Stimulated activated CD4-positive, alpha-beta T cell treated with anti-CD3 and anti-CD28 coated beads, Interleukin-1b, Interleukin-23, amount 100 ng/mL, for 1 hour (primary cell): ENCODE results near the gene PIK3R4.

Source experiments
- DNase-seq, 2 donors: peaks; one replicate each; pipeline ENCODE4 v3.0.0-alpha.2; 2020; ENCODE audit warnings: low read depth in 2 of 2

PIK3R4 gene

DNA sequence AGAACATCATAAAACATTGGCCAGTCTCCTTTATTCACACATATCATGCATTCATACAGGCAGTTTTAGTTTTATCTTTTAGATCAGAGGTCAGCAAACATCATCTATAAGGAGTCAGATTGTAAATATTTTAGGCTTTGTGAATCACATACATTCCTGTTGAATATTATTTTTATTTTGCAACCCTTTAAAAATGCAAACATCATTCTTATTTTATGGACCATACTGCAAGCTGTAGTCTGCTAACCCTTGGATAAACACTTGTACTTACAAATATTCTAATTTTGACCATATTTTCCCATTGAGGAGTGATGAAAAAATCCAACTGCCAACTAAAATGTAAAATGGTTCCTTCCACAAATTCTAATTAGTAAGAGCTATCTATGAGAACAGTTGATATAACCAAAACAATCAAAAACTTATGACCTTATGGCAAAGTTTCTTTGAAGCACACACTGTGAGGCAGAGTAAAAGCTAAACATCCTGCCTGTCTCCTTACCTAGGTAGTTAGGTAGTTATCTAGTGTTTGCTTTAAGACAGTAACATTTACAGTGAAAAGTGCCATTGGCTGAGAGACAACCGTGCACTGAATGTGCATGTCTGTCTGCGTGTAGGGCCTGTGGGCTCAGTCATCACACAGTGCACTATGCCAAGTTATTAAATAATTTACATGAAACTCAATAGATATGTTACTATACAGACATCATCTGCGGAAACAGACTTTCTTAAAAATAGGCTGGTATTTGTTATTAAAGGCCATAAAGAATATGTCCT lies 57.7 kb downstream of the PIK3R4 start:
- DNase-seq, result no peak

DNA sequence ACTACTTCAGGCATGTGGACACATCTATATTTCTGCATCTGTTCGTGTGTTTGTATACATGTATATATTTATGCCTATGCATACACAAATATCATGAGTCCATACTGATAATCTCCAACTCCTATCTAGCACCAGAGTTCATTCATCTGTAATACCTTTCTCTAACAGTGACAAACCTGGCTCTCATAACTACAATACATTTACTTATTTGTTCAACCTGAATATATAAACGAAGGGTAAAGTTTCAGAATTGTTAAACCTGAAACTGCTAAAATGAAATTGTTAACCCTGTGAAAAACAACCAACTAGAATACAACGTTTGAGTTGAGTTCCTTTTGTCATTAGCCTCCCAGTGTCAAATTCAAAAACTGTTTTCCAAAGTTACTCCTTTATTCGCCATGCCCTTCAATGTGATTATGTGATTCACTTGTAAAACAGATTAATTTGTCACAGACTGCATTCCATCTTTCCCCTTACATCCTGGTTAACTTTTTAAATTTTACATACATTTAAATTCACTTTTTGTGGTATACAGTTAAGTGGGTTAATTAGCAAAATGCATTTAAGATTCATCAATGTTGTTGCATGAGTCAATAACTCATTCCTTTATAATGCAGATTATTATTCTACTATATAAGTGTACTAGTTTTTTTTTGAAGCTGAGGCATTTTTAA lies 58.5 kb downstream of the PIK3R4 start:
- no peak for DNase-seq

DNA sequence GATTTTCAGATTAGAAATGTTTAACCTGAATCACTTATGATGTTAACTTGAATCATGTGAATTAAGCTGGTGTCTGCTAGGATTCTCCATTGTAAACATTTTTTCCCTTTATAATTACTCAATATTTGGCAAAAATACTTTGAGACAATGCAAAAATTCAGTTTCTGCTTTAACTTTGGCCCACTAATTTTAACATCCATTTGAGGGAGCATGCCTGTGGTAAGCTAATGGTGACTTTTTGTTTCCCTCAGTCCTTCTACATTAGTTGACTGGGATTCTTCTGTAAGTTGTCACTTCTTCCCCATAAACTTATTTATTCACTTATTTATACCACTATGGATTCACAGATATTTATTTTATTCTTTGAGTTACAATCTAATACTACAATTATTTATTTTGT lies 59.3 kb downstream of the PIK3R4 start:
- DNase-seq, result no peak

DNA sequence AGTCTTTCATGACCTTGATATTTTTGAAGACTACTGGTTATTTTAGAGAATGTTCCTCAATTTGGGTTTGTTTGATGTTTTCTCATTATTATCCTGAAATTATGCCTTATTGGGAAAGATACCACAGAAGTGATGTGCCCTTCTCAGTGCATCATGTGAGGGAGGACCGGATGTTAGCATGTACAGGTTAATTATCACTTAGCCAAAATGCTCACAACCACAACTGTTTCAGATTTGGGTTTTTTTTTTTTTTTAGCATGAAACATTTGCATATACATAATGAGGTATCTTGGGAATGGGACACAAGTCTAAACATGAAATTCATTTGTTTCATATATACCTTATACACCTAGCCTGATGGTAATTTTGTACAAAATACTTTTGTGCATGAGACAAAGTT lies 59.8 kb downstream of the PIK3R4 start:
- no peak for DNase-seq

DNA sequence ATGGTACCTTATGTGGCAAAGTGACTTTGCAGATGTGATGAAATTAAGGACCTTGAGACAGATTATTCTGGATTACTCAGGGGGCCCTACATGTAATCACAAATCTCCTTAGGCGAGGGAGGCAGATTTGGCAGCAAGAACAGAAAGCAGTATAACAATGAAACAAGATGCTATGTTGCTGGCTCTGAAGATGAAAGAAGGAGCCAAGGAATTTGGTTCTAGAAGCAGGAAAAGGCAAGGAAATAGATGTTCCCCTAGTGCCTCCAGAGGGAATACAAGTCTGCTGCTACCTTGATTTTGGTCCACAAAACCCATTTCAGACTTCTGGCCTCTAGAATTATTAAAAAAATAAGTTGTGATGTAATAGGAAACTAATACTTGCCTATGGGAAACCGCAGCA lies 64.5 kb downstream of the PIK3R4 start:
- DNase-seq, result no peak

DNA sequence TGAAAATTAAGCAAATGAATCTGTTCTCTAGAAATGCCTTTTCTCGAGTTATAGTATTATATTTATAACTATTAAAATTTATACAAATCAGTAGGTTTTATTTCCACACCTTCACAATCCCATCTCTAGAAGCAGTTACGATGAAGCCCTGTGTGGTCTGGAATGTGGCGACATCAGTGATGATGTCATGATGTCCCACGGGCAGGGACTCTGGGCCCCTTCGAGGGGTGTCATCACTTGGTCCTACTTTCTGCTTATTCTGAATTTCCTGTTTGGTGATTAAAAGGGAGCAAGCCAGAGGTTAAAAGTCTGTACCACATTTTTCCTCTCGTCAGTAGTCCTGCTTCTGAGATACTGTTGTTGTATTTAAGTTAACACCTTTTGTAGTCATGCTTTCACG lies 67.4 kb downstream of the PIK3R4 start:
- DNase-seq, result no peak

DNA sequence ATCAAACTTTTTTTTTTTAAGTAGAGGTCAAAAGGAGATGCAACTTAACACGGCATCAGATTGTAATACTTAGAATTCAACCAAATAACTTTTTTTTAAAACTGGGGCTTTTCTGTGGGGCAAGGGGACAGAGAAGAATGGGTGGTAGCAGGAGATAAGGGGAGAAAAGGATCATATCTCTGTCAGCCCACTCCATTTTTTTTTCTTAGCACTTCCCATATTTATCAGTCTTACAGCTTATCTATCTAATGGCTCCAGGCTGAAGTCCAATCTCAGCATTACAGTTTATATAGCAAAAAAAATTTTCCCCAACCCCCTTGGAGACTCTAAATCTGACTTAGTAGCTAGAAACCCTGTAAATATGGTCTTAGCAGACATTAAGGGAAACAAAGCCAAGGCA lies 69.3 kb downstream of the PIK3R4 start:
- DNase-seq, result no peak

DNA sequence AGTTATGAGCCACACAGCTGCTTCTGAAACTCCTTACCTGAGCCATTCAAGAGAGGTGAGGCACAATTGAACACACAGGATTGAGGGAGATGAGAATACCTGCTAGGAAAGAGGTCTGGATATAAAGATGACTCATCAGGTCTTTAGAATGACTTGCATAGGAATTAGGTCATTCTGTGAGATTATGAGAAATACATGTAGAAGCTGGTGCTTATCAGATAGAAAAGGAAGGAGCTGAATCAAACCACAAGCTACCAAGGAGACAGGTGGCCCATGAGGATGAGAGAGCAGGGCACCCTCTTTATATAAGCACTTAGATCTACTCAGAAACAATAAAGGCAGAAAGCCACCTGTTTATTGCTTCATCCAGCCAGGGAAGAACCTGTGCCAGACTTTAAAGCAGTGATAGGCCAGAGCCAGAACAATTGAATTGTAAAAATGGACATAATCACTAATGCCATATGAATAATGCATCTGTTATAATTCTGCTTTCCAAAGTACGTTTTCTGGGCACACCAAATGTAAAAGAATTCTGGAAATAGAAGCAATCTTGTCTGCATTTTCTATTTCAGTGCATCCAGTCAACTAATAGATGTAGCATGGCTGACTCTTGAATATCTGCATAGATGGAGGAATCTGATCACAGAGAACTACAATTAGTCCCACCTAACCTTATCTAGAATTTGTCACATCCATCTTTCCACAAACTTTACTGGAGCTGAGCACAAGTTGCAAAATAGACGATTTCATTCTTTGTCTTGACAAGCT lies 74.9 kb downstream of the PIK3R4 start:
- no peak for DNase-seq

DNA sequence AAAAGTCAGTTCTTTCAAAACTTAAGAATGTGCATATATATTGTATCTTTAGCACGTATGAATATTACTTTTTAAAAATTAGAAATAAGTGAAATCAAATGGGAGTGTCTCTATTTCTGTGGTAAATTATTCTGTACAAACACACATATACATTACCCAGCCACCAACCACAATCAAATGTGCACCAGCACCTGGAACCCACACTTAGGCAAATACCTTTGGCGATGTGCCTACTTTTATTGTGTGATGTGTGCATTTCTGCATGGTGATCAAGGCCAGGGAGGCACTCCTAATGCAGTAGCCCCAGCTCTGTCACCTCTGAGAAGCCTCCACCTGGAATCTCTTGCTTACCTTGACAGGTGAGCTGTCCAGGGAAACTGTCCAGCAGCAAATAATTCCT lies 76.9 kb downstream of the PIK3R4 start:
- DNase-seq, result no peak

DNA sequence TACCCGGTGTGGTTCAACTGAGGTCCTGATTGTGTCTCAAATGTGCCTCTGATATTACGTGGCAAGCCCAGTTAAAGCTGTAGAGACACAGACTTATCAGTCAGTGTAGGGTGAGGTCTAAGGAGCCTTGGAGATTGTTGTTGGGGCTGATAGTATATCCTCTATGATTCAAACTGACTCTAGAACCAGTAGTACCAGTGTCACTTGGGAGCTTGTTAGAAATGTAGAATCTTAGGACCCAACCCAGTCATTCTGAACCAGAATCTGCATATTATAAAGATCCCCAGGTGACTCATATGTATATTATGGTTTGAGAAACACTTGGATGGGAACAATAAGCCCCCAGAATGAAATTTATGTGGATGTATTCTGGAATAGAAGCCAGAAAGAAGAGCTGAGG lies 83.5 kb downstream of the PIK3R4 start:
- no peak for DNase-seq

DNA sequence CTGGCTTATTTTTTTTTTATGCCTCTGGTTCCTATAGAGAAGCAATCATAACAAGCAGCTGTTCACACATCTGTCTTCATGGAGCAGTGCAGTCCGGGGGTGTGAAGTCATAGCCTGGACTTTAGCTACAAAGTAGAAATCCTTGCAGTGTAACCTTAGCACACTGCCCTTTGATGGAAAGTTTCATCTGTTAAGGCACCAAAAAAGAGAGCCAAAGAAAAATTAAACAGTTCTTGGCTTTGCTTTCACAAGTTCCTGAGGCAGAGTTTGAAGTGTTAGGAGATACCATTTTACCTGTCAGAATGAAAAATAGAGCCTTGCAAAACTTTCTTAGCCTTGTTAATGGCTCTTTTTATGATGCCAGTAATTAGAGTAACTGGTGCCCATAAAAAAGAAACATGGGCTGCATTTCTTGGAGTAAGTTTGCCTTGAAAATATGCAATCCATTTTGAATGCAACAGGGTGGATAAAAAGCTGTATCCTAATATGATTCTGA lies 84.1 kb downstream of the PIK3R4 start:
- no peak for DNase-seq

DNA sequence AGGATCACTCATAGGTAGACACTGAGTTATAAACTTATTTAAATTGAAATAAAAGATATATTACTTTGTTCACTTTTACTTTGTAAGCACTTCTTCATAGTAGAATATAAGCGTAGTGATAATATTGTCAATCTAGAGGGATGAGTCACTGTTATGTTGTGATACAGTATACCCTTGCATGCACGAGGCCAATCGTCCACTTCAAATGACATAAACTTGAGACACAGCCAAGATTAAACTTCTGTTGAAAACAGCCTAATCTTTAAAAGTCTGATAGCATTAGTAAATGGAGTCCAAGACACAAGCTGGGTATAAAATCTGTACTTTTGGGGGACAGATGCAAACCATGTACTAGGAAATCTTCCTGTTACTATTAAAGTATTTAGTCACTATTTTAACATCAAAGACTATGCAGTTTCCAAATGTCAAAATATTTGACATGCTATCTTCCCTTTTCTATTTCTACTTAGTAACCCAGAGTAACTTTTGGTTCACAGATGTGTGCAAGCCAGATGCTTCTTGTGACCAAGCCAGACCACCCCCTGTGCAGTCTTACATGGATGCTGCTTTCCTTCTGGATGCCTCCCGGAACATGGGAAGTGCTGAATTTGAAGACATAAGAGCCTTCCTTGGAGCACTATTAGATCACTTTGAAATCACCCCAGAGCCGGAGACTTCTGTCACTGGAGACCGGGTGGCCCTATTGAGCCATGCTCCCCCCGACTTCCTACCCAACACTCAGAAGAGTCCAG lies 85.3 kb downstream of the PIK3R4 start:
- DNase-seq, result no peak

DNA sequence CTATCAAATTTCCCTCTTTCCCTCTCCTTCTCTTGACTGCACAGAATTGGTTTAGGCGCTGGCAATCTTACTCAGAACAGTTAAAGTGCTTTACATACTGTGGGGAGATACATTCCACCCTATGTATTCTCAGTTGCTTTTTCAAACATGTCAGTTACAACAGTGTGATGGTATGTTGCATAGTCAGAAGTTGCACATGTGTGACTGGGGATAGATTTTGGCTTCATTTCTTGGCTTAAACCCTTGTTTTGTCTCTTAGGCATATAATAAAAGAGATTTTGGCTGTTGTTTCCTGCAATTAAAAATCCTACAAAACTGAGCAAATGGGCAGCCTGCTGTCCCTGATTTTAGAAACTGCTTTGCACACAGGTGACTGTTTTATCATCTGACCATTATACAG lies 86.7 kb downstream of the PIK3R4 start:
- DNase-seq, result no peak

DNA sequence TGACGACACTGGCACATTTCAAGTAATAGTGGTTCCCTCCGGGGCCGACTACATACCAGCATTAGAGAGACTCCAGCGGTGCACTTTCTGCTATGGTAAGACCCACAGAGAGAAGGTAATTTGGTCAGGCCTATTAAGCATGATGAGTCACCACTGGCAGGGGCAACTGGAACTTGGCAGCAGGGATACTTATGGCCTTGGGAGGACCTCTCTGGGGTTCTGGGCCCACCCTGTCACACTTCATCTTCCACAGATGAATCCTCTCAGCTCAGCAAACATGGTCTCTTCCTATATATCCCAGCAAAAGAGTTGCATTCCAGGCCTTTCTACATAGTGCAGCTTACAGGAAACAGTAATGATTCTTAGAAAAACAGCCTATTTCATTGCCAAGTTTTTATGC lies 88.0 kb downstream of the PIK3R4 start:
- no peak for DNase-seq

DNA sequence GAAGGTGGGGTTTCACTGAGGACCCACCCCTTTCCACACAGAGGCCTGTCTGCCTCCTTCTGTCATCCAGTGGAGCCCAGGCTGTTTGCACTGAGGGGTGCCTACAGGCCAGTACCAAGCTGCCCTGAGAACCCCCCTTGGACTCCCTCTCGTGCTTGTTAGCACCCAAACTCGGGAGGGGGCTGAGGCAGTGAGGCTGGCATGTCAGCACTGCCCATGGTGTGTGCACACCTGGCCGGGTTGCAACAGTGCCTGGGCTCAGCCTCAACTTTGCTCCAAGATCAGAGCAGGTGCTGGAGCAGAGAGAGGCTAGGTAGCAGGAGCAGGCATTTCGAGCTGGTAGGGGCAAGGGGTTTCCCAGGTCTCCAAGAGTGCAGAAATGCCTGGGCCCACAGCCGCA lies 90.0 kb downstream of the PIK3R4 start:
- DNase-seq, result no peak

DNA sequence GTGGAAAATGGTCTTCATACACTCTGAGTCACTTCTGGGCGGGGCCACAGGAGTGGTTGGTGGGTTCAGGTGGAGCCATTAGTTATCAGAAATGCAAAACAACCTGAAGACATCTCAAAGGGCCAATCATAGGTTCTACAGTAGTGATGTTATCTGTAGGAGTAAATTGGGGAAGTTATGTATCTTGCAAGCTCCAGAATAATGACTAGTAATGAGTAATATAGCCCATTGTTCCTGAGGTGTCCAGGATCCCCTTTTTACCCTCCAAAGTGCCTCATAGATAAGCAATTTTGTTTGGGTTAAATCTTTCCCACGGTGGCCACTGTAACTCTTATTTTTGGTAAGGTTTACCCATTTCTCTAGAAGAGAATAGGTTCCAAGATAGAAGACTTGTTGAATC lies 91.7 kb downstream of the PIK3R4 start:
- no peak for DNase-seq

DNA sequence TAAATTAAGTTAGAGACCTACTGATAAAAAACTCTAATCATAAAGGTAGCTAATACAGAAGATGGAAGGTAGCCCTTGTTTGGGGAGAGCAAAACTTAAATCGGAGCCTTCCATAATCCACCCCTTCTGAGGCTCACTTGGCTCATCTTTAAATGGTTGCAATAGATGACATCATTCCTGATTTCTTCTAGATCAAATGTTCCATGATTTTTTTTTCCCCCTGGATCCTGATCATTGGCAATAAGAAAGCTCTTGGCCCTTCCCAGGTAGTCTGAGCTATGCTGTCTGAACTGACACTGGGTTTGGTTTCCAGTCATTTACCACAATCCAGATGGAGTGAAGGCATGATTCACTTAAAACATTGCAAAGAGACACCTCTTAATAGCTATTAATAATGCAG lies 92.5 kb downstream of the PIK3R4 start:
- no peak for DNase-seq

DNA sequence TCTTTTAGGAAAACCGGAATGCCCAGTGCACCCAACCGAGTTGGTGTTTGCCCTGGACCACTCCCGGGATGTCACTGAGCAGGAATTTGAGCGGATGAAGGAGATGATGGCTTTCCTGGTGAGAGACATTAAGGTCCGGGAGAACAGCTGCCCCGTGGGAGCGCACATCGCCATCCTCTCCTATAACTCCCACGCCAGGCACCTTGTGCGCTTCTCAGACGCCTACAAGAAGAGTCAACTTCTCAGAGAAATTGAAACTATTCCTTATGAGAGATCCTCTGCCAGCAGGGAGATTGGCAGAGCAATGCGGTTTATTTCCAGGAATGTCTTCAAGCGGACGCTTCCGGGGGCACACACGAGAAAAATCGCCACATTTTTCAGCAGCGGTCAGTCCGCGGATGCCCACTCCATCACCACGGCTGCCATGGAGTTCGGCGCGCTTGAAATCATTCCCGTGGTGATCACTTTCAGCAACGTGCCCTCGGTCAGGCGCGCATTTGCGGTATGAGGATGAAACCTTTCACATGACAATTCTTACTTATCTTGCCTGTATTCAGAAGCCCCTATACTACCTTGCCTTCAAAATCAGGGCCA lies 97.5 kb downstream of the PIK3R4 start:
- no peak for DNase-seq

DNA sequence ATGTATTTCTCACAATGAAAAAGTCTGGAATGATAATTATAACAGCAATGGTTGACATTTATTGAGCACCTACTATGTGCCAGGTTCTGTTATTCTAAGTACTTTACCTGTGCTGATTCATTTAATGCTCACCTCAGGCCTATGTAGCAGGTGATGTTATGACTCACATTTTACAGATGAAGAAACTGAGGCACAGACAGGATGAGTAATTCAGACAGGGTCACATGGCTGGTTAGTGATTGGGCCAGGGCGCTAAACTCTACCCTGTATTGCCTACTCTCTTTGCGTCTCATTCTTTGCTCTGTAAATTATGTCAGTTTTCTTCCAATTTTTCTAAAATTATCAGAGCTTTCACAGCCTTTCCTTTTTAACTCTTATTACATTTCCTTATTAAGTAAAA lies 98.3 kb downstream of the PIK3R4 start:
- DNase-seq, result no peak

DNA sequence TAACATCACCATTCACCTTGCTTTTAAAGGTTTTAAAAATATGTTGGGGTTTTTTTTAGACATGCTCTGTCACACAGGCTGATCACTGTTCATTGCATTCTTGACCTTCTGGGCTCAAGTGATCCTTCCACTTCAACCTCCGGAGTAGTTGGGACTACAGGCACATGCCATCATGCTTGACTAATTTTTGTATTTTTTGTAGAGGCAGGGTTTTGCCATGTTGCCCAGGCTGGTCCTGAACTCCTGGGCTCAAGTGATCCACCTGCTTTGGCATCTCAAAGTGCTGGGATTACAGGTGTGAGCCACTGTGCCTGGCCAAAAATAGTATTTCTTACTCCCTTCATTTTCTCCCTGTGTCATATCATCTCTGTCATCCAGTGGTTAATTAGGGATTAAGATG lies 101.4 kb downstream of the PIK3R4 start:
- DNase-seq, result no peak

DNA sequence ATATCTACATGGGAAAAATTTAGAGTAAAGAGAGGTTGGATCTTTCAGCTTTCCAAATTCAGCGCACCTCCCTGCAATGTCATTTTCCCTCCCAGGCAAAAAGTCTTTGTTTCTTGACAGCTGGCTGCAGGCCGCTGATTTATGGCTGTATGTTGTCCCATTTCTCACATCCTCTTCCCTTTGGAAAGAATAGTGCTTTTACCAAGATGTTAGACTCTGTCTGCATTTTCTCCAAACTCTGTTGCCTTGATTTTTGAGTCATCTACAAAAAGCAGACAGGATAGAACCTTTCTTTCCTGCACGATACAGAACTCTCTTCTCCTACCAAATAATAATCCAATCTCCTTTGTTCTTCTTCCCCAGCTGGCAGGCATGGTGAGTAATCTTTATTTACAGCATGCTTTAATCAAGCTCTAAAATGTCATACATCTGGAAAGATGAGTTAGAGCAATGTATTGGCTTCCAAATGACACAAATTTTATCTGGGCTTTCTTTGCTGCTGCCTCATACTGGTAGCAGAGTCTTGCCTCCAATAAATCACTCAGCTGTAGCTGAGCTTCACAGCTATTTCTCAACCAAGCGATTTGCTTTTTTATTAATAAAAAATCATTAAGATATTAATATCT lies 101.9 kb downstream of the PIK3R4 start:
- DNase-seq, result no peak
